Stimulated activated CD4-positive, alpha-beta T cell treated with anti-CD3 and anti-CD28 coated beads, Interleukin-1b, Interleukin-23, amount 100 ng/mL, for 1 hour (primary cell): ENCODE measurements around the gene LRRC59.
"Not testable (repeated sequence)": the region's sequence is repeated elsewhere in the genome, so short reads cannot be mapped to it uniquely, and the experiment has no call there.

Source experiments
- DNase-seq, 2 donors: peaks; one replicate each; pipeline ENCODE4 v3.0.0-alpha.2; 2020; ENCODE audit warnings: low read depth in 2 of 2

Gene LRRC59

GRCh38 chr17:50397111-50397918 is at the start of gene LRRC59:
Gene LRRC59, minus strand, starts transcription at chr17:50397523. Its CDS starts 206 bp downstream, at chr17:50397317.
- DNase-seq: peak; percentile 84 to 89

GRCh38 chr17:50445730-50446325 is 48.5 kb upstream of the LRRC59 start:
- DNase-seq: no peak

- no peak for DNase-seq
These were observed 47.8 kb upstream of the LRRC59 start for GRCh38 chr17:50444841-50445715.

GRCh38 chr17:50443505-50443974 is 46.2 kb upstream of the LRRC59 start:
- no peak for DNase-seq

- DNase-seq: no peak
These were observed 43.8 kb upstream of the LRRC59 start for GRCh38 chr17:50440838-50441829.

GRCh38 chr17:50440172-50440837 is 43.0 kb upstream of the LRRC59 start:
- no peak for DNase-seq

- DNase-seq: no peak
These were observed 41.7 kb upstream of the LRRC59 start for GRCh38 chr17:50439008-50439407.

GRCh38 chr17:50437409-50437808 is 40.1 kb upstream of the LRRC59 start:
- DNase-seq: no peak

- no peak for DNase-seq
These were observed 34.9 kb upstream of the LRRC59 start for GRCh38 chr17:50432125-50432762.

GRCh38 chr17:50430821-50431618 is 33.7 kb upstream of the LRRC59 start:
- no peak for DNase-seq

GRCh38 chr17:50429793-50430192 is 32.5 kb upstream of the LRRC59 start:
- no peak for DNase-seq

GRCh38 chr17:50428831-50429424 is 31.6 kb upstream of the LRRC59 start:
- DNase-seq: no peak

GRCh38 chr17:50428126-50428525 is 30.8 kb upstream of the LRRC59 start:
- DNase-seq: not testable (repeated sequence)

- no peak for DNase-seq
These were observed 29.8 kb upstream of the LRRC59 start for GRCh38 chr17:50426814-50427787.

- no peak for DNase-seq
These were observed 29.1 kb upstream of the LRRC59 start for GRCh38 chr17:50426472-50426782.

GRCh38 chr17:50425682-50426471 is 28.6 kb upstream of the LRRC59 start, which contains the start of gene ACSF2:
Gene ACSF2, plus strand, starts transcription at chr17:50426218. Its CDS starts 44 bp downstream, at chr17:50426262.
- DNase-seq: peak; percentile 24 to 50
